ENCODE data around the gene CLIP1. TPM values are rescaled to one million over a fixed set of nuclear protein-coding genes. Genes with fewer than 3 reads are reported as not detected.
A peak's percentile ranks its signal among the peaks of the same experiment; 100 is the strongest.

CLIP1 gene
- total RNA-seq, 4 donors from 2014 or later, result 371 to 626 (median 552) TPM

GRCh38 chr12:122406701-122407164 lies 15.7 kb downstream of the CLIP1 start:
- H3K27ac ChIP-seq, result peak overlapping the region; percentile 88 to 96 (median 93)
- intact Hi-C loops (cut with DNase I; ENCODE audit: low total_unique reads), result no loop called here
- ATAC-seq (peak in 1 of 2 donors; percentile 61), DNase-seq (no peak)
- no peak overlapping the region for H3K4me3 ChIP-seq
- H3K4me1 ChIP-seq, result peaks cover 56 to 75% of the 10 kb centered on the region in 2 donors
- TF ChIP-seq POLR2A (IDR thresholded peaks at IDR 0.05), result no peak
- no peak for TF ChIP-seq CTCF (IDR thresholded peaks at IDR 0.05 in 4 of 5, conservative IDR thresholded peaks at IDR 0.05 in 1 of 5)
- no peaks in the 10 kb centered on the region for H3K36me3 ChIP-seq
- in situ Hi-C loops (cut with MboI; ENCODE audit: low sequenced_read_pairs in 4 of 4), result no loop called here
- H3K27me3 ChIP-seq, result no peaks in the 10 kb centered on the region
- no peaks in the 10 kb centered on the region for H3K9me3 ChIP-seq

- intact Hi-C loops (cut with DNase I; ENCODE audit: low total_unique reads) (no loop called here), in situ Hi-C loops (cut with MboI; ENCODE audit: low sequenced_read_pairs in 4 of 4) (no loop called here)
- DNase-seq (peak in 1 of 2 donors; percentile 58), ATAC-seq (peak in 1 of 2 donors; percentile 6)
- no peaks in the 10 kb centered on the region for H3K36me3 ChIP-seq
- TF ChIP-seq POLR2A (IDR thresholded peaks at IDR 0.05), result peak in 1 of 2 donors; percentile 17
- TF ChIP-seq CTCF (IDR thresholded peaks at IDR 0.05 in 4 of 5, conservative IDR thresholded peaks at IDR 0.05 in 1 of 5), result no peak
- H3K9me3 ChIP-seq, result no peaks in the 10 kb centered on the region
- peaks cover 54 to 87% of the 10 kb centered on the region in 2 donors for H3K4me1 ChIP-seq
- H3K4me3 ChIP-seq, result no peak overlapping the region
- no peaks in the 10 kb centered on the region for H3K27me3 ChIP-seq
- peak overlapping the region; percentile 88 to 96 (median 93) for H3K27ac ChIP-seq
Measured at GRCh38 chr12:122403831-122404230, 18.6 kb downstream of the CLIP1 start.

GRCh38 chr12:122403115-122403770 lies 19.2 kb downstream of the CLIP1 start:
- in situ Hi-C loops (cut with MboI; ENCODE audit: low sequenced_read_pairs in 4 of 4), result no loop called here
- intact Hi-C loops (cut with DNase I; ENCODE audit: low total_unique reads), result no loop called here
- H3K27ac ChIP-seq, result peak overlapping the region; percentile 88 to 96 (median 93)
- no peak for DNase-seq
- no peaks in the 10 kb centered on the region for H3K9me3 ChIP-seq
- peaks cover 54 to 84% of the 10 kb centered on the region in 2 donors for H3K4me1 ChIP-seq
- TF ChIP-seq CTCF (IDR thresholded peaks at IDR 0.05 in 4 of 5, conservative IDR thresholded peaks at IDR 0.05 in 1 of 5), result no peak
- TF ChIP-seq POLR2A (IDR thresholded peaks at IDR 0.05), result no peak
- no peaks in the 10 kb centered on the region for H3K36me3 ChIP-seq
- no peak overlapping the region for H3K4me3 ChIP-seq
- no peaks in the 10 kb centered on the region for H3K27me3 ChIP-seq
- no peak for ATAC-seq

- in situ Hi-C loops (cut with MboI; ENCODE audit: low sequenced_read_pairs in 4 of 4), result no loop called here
- peak overlapping the region; percentile 88 to 96 (median 93) for H3K27ac ChIP-seq
Measured at GRCh38 chr12:122402264-122402663, 20.2 kb downstream of the CLIP1 start.

More at GRCh38 chr12:122402264-122402663, 20.2 kb downstream of the CLIP1 start:
- Histone ChIP-seq H3K36me3 (no peaks in the 10 kb centered on the region), H3K9me3 (no peaks in the 10 kb centered on the region), H3K4me1 (peaks cover 53 to 82% of the 10 kb centered on the region in 2 donors), H3K4me3 (no peak overlapping the region), H3K27me3 (no peaks in the 10 kb centered on the region)
- DNase-seq, result no peak
- no peak for ATAC-seq
- intact Hi-C loops (cut with DNase I; ENCODE audit: low total_unique reads), result no loop called here
- no peak for TF ChIP-seq CTCF (IDR thresholded peaks at IDR 0.05 in 4 of 5, conservative IDR thresholded peaks at IDR 0.05 in 1 of 5)
- no peak for TF ChIP-seq POLR2A (IDR thresholded peaks at IDR 0.05)

Data from gastrocnemius medialis (tissue), 4 donors.